HG03571 (cell line): ENCODE data around the gene MAGEB1.
A peak's percentile ranks its signal among the peaks of the same experiment; 100 is the strongest.

Source experiments
- ATAC-seq: cut with Tn5 transposase; IDR thresholded peaks from one replicate; pipeline ENCODE4 v1.9.1; 2021; ENCODE audit not compliant: unreplicated experiment

The MAGEB1 gene

GRCh38 chrX:30246769-30247489 is at the start of gene MAGEB1:
Gene MAGEB1, plus strand, starts transcription at chrX:30247146. Its CDS starts 3,348 bp downstream, at chrX:30250494.
- no peak for ATAC-seq

- ATAC-seq: no peak
These were observed 34.8 kb upstream of the MAGEB1 start for GRCh38 chrX:30212172-30212571.

GRCh38 chrX:30215357-30215843 is 31.5 kb upstream of the MAGEB1 start, which contains the start of gene MAGEB2:
Gene MAGEB2, plus strand, starts transcription at chrX:30215563. Its CDS starts 3,018 bp downstream, at chrX:30218581.
- ATAC-seq: no peak

- no peak for ATAC-seq
These were observed 29.5 kb upstream of the MAGEB1 start for GRCh38 chrX:30217465-30217864.

- no peak for ATAC-seq
These were observed 27.6 kb upstream of the MAGEB1 start for GRCh38 chrX:30219372-30219771.

- ATAC-seq: no peak
These were observed 26.3 kb upstream of the MAGEB1 start for GRCh38 chrX:30220661-30221060.

- ATAC-seq: no peak
These were observed 22.4 kb upstream of the MAGEB1 start for GRCh38 chrX:30224536-30224935.

- no peak for ATAC-seq
These were observed 18.4 kb upstream of the MAGEB1 start for GRCh38 chrX:30228526-30228925.

- no peak for ATAC-seq
These were observed 16.6 kb upstream of the MAGEB1 start, which contains the start of gene MAGEB3 for GRCh38 chrX:30230395-30230794. Gene MAGEB3, plus strand, starts transcription at chrX:30230657. Its CDS starts 5,268 bp downstream, at chrX:30235925.

- no peak for ATAC-seq
These were observed 5.1 kb upstream of the MAGEB1 start, which contains the start of gene MAGEB4 for GRCh38 chrX:30241724-30242415. Gene MAGEB4, plus strand, starts transcription at chrX:30242000. Its CDS starts 136 bp downstream, at chrX:30242136.

GRCh38 chrX:30248854-30249253 is 1.9 kb downstream of the MAGEB1 start:
- ATAC-seq: peak; percentile 62

GRCh38 chrX:30253257-30253656 is 6.3 kb downstream of the MAGEB1 start:
- ATAC-seq: no peak

GRCh38 chrX:30259927-30260326 is 13.0 kb downstream of the MAGEB1 start:
- no peak for ATAC-seq

- no peak for ATAC-seq
These were observed 14.1 kb downstream of the MAGEB1 start for GRCh38 chrX:30261012-30261411.

GRCh38 chrX:30262763-30263162 is 15.8 kb downstream of the MAGEB1 start:
- ATAC-seq: no peak

GRCh38 chrX:30270639-30271038 is 23.7 kb downstream of the MAGEB1 start:
- no peak for ATAC-seq

- no peak for ATAC-seq
These were observed 28.6 kb downstream of the MAGEB1 start for GRCh38 chrX:30275498-30275897.

- ATAC-seq: no peak
These were observed 31.4 kb downstream of the MAGEB1 start for GRCh38 chrX:30278365-30278764.

- no peak for ATAC-seq
These were observed 33.5 kb downstream of the MAGEB1 start for GRCh38 chrX:30280428-30280827.

GRCh38 chrX:30282527-30282926 is 35.6 kb downstream of the MAGEB1 start:
- ATAC-seq: no peak

- no peak for ATAC-seq
These were observed 36.7 kb downstream of the MAGEB1 start for GRCh38 chrX:30283456-30284200.
